Peyer's patch (tissue), 4 donors: ENCODE measurements around the gene BRCA1. TPM values are rescaled to one million over a fixed set of nuclear protein-coding genes. Genes with fewer than 3 reads are reported as not detected.

Experiments
- DNase-seq, 3 donors: peaks; one replicate each; pipeline ENCODE4 v3.0.0-alpha.2; 2017 to 2019
- H3K27ac ChIP-seq, 4 donors: fragments of 200-600 bp; sonication (generic); one replicate each; pipeline ENCODE4 v1.5.1; 2016 to 2019
- H3K27me3 ChIP-seq, 2 donors: fragments of 200-600 bp; sonication (generic); one replicate each; pipeline ENCODE4 v1.5.1; 2019
- H3K36me3 ChIP-seq, 3 donors: fragments of 200-600 bp; sonication (generic); one replicate each; pipeline ENCODE4 v1.5.1; 2016 to 2019
- H3K4me1 ChIP-seq, 4 donors: fragments of 200-600 bp; sonication (generic); one replicate each; pipeline ENCODE4 v1.5.1; 2016 to 2019
- H3K4me3 ChIP-seq, 4 donors: fragments of 200-600 bp; sonication (generic); 1 replicate in 3 of 4; 2 replicates in 1 of 4; pipeline ENCODE4 v1.5.1; 2016 to 2019; ENCODE audit warnings: mild to moderate bottlenecking in 1 of 4
- H3K9me3 ChIP-seq, 4 donors: fragments of 200-600 bp; sonication (generic); one replicate each; pipeline ENCODE4 v1.5.1; 2016 to 2019; ENCODE audit warnings: mild to moderate bottlenecking in 1 of 4
- POLR2A ChIP-seq, 2 donors: fragments of 450-650 bp; IDR thresholded peaks; one replicate each; pipeline ENCODE4 v1.5.1; 2017; ENCODE audit warnings: antibody characterized with exemption in 2 of 2, mild to moderate bottlenecking in 2 of 2, moderate library complexity in 2 of 2
- total RNA-seq, 4 donors: library from RNA; depleted of rRNA; stranded (reverse); fragments of >200 nt; gene quantifications; one replicate each; pipeline ENCODE4 v1.1.0, GENCODE V29; 2016
- TF ChIP-seq, protein P1 (sequence below), 6 experiments: fragments of 450-650 bp in 4 of 6; fragments of 200-600 bp in 2 of 6; sonication (generic) in 1 of 6; IDR thresholded peaks; one replicate each; pipeline ENCODE4 v1.5.1; 2017 to 2019; ENCODE audit warnings: antibody characterized with exemption in 6 of 6, mild to moderate bottlenecking in 3 of 6, moderate library complexity in 1 of 6

The BRCA1 gene
- total RNA-seq, 4 donors from 2014 or later = 9.0 to 38.0 (median 14.2) TPM

- H3K27me3 ChIP-seq = no peaks in the 10 kb centered on the region
- H3K9me3 ChIP-seq = no peaks in the 10 kb centered on the region
- DNase-seq = no peak
- no peak for TF ChIP-seq POLR2A (IDR thresholded peaks at IDR 0.05)
- TF ChIP-seq, protein P1, sequence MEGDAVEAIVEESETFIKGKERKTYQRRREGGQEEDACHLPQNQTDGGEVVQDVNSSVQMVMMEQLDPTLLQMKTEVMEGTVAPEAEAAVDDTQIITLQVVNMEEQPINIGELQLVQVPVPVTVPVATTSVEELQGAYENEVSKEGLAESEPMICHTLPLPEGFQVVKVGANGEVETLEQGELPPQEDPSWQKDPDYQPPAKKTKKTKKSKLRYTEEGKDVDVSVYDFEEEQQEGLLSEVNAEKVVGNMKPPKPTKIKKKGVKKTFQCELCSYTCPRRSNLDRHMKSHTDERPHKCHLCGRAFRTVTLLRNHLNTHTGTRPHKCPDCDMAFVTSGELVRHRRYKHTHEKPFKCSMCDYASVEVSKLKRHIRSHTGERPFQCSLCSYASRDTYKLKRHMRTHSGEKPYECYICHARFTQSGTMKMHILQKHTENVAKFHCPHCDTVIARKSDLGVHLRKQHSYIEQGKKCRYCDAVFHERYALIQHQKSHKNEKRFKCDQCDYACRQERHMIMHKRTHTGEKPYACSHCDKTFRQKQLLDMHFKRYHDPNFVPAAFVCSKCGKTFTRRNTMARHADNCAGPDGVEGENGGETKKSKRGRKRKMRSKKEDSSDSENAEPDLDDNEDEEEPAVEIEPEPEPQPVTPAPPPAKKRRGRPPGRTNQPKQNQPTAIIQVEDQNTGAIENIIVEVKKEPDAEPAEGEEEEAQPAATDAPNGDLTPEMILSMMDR (IDR thresholded peaks at IDR 0.05) = no peak
- H3K36me3 ChIP-seq = no peaks in the 10 kb centered on the region
- H3K27ac ChIP-seq = no peak overlapping the region
- H3K4me1 ChIP-seq = no peaks in the 10 kb centered on the region
- no peak overlapping the region for H3K4me3 ChIP-seq
Observed at GRCh38 chr17:43079641-43080302, 45.4 kb downstream of the BRCA1 start.

DNA sequence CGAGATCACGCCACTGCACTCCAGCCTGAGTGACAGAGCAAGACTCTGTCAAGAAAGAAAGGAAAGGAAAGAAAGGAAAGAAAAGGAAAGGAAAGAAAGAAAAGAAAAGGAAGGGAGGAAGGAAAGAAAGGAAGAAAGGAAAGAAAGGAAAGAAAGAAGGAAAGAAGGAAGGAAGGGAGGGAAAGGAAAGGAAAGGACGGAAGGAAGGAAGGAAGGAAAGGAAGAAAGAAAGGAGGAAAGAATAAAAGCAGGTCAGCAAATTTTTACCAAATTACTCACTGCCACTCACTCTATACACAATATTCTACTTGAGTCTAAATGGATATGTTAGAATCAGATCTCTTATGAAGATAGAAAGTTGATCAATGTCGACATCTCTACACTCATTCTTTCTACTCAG lies 50.3 kb downstream of the BRCA1 start:
- Histone ChIP-seq H3K9me3 (no peaks in the 10 kb centered on the region), H3K4me1 (no peaks in the 10 kb centered on the region), H3K36me3 (no peaks in the 10 kb centered on the region), H3K27ac (no peak overlapping the region), H3K27me3 (no peaks in the 10 kb centered on the region), H3K4me3 (no peak overlapping the region)
- no peak for TF ChIP-seq POLR2A (IDR thresholded peaks at IDR 0.05)
- TF ChIP-seq, protein P1 (IDR thresholded peaks at IDR 0.05) = no peak
- DNase-seq = no peak

GRCh38 chr17:43070872-43071271 lies 54.3 kb downstream of the BRCA1 start:
- no peak for DNase-seq
- Histone ChIP-seq H3K27me3 (no peaks in the 10 kb centered on the region), H3K4me1 (no peaks in the 10 kb centered on the region), H3K36me3 (no peaks in the 10 kb centered on the region), H3K4me3 (no peak overlapping the region), H3K9me3 (no peaks in the 10 kb centered on the region), H3K27ac (no peak overlapping the region)
- no peak for TF ChIP-seq POLR2A (IDR thresholded peaks at IDR 0.05)
- TF ChIP-seq, protein P1 (IDR thresholded peaks at IDR 0.05) = no peak

GRCh38 chr17:43070257-43070656 lies 54.9 kb downstream of the BRCA1 start:
- no peaks in the 10 kb centered on the region for H3K9me3 ChIP-seq
- H3K4me3 ChIP-seq = no peak overlapping the region
- H3K4me1 ChIP-seq = no peaks in the 10 kb centered on the region
- H3K27ac ChIP-seq = no peak overlapping the region
- H3K36me3 ChIP-seq = no peaks in the 10 kb centered on the region
- TF ChIP-seq, protein P1 (IDR thresholded peaks at IDR 0.05) = no peak
- no peak for TF ChIP-seq POLR2A (IDR thresholded peaks at IDR 0.05)
- H3K27me3 ChIP-seq = no peaks in the 10 kb centered on the region
- no peak for DNase-seq

DNA sequence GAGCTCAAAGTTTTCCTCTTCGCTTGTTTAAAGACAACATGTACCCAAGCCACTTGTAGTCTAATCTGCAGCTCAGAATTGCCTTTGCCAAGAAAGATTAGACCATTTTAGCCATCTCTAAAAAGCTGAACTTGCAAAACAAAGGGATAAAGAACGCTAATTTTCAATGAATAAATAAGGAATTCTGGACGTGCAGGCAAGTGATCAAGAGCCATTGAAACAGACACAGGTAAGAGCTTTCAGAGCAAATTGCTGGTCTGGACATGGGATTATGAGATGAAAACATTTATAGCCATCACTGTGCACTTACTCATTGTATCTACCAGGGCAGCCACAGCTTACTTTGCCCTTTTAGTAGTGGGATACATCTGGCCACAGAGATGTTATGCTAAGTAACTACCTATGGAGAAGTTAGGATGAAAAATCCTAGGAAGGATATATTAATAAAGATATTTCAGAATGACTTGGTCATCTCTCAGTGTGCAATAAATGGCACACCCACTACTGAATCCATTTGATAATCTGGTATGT lies 55.7 kb downstream of the BRCA1 start:
- H3K4me1 ChIP-seq = no peaks in the 10 kb centered on the region
- DNase-seq = no peak
- no peak overlapping the region for H3K27ac ChIP-seq
- no peaks in the 10 kb centered on the region for H3K27me3 ChIP-seq
- H3K9me3 ChIP-seq = no peaks in the 10 kb centered on the region
- no peaks in the 10 kb centered on the region for H3K36me3 ChIP-seq
- H3K4me3 ChIP-seq = no peak overlapping the region
- no peak for TF ChIP-seq POLR2A (IDR thresholded peaks at IDR 0.05)
- TF ChIP-seq, protein P1 (IDR thresholded peaks at IDR 0.05) = no peak
